HG03521 (cell line): Measurements from ENCODE around the gene HOXB8.

Experiments
- ATAC-seq: cut with Tn5 transposase; IDR thresholded peaks from one replicate; pipeline ENCODE4 v1.9.1; 2021; ENCODE audit warnings: mild to moderate bottlenecking, moderate library complexity; ENCODE audit not compliant: unreplicated experiment

HOXB8 gene

DNA sequence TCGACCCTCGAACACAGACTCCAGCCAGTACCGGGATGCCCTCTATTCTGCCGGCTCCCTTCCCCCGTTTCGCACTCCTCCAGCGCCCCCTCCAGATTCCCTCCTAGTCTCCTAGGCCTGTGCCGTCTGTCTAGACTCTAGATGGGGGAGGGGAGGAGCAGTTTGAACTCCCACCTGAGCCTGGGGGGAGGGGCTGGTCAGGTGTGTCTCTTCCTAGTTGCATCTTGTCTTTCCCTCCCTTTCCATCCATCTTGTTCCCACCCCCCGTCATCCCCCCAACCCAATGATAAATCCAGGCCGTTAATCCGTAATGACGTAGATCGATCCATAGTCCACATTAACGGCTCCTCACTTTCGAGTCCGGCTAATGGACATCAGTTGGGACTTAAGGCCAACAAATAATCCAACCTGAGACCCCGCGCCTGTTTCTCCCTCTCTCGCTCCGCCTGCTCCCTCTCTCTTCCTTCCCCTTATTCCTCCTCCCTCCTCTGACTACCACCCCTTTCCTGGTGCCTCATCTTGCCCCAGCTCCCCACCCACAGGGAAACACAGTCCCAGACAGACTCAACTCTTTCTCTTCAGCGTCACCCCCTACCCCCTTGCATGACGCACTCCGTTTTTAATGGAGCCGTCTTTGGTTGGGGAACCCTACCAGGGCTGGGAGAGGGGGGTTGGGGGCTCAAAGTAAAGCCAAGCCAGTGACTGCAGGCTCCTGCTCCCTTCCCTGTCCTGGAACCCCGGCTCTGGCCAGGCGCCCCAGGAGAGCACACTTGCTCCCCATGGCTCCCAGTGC, 18.2 kb downstream of the HOXB8 start:
- ATAC-seq, result no peak

DNA sequence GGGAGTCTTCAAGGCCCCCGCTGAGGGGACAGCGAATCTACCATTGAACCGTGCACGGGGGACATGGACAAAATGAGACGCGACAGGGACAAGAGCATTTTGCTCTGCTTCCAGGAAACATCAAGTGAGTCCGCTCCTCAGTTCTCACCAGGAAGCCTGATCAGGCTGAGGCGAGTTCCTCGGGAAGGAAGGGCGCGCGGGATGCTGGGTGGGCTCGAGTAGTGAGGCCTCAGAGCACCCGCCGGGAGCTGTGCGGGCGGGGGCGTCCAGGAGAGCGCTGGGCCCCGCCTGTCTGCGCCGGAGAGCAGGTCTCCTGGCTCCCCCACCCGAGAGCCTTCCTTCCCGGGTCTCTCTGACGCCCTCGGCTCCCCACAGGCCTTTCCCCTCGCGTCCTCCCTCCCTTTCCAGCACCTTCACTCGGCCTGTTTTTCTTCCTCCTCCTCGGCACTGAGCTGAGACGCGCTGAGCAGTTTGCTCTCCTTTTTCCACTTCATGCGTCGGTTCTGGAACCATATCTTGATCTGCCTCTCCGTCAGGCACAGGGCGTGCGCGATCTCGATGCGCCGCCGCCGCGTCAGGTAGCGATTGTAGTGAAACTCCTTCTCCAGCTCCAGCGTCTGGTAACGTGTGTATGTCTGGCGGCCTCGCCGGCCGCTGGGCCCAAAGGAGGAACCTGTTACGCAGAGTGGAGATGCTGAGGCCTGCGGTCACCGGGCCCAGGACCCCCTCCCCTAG, 18.9 kb downstream of the HOXB8 start:
- ATAC-seq, result no peak

DNA sequence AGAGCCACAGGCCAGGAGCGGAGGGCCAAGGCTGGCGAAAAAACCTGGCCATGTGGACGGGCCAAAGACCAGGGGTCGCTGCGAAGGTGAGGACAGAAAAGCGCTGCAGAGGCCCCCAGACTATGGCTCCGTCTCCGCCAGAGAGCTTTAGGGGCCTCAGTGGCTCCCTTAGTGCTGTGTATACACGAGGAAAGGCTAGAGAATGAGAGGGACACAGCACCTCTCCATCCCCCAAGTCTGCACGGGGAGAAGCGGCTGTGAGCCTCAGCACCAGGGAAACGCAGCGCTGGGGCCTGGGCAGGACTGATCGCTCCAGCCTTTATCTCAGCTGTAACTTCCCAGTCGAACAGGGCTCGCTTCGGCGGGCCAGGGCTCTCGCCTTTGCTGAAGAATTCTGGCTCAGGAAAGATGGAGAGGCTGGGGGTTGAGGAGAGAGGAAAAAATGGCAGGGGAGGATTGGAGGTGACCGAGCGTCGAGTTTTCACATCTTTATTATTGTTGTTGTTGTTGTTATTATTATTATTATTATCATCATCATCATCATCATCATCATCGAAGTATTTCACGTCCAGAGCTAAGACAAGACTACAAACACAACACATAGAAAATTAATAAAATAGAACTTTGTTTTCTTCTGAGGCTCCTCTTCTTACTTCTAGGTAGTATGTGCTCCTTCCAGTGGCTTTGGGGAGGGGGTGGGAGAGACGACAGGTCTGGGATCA, 19.7 kb downstream of the HOXB8 start:
- no peak for ATAC-seq

DNA sequence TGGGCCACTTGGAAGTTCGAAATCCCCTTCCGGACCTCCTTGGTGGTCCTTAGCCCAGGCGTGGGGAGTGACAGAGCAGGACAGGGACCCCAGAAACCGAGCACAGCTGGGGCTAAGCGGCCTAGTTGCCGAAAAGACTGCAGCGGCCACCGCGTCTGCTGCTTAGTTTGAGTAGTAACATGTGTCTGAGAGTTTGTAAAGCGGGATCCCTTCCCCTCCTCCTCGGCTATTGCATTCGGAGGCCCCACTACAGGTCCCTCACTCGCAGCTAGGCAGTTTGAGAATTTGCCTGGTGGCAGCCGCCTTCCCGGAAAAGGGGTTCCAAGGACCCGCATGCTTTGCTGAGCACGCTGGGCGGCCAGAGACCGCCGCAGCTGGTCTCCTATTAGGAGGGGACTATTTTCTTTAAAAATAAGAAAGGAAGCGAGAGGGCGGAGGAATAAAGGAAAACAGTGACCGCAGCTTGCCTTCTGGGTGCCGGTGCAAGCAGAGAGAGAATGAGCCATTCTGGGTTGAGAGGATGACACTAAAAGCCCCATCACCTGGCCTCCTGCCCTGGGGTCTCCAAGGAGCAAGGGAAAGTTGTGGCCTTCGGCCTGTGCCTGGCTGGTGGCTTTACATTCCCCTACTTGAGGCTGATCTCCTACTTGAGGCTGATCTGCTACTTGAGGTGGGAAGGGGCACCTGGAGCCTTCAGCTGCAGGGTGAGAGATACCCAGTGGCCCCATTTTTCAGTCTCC, 20.4 kb downstream of the HOXB8 start:
- no peak for ATAC-seq

DNA sequence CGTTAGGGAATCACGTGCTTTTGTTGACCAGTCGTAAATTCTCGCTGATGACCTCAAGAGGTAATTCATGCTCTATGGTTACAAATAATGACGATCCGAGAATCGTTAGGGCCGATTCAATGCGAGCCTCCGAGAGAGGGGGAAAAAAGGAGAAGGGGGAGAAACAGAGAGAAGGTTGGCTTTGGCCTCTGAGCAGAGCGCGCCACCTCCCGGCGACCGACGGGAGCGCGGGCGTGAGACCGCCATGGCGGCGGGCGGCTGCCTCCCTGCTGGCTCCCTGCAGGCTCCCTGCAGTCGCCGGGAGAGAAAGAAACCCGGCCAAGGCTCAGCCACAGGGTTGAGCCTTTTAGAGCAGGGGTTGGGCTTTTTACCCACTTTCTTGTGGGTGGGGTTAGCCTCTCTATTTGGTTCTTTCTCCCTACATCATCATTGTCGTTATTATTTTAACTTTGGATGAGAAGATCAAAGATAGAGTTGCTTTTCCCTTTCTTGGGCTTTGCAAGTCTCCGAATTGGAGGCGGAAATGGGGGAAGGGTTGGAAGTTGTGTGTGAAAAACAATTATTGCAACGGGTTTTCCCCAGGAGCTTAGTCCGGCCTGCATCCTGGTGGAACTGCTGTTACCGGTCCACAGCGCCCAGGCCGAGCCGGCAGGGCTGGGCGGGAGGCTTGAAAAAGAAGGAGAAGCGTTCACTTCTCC, 21.1 kb downstream of the HOXB8 start:
- no peak for ATAC-seq

DNA sequence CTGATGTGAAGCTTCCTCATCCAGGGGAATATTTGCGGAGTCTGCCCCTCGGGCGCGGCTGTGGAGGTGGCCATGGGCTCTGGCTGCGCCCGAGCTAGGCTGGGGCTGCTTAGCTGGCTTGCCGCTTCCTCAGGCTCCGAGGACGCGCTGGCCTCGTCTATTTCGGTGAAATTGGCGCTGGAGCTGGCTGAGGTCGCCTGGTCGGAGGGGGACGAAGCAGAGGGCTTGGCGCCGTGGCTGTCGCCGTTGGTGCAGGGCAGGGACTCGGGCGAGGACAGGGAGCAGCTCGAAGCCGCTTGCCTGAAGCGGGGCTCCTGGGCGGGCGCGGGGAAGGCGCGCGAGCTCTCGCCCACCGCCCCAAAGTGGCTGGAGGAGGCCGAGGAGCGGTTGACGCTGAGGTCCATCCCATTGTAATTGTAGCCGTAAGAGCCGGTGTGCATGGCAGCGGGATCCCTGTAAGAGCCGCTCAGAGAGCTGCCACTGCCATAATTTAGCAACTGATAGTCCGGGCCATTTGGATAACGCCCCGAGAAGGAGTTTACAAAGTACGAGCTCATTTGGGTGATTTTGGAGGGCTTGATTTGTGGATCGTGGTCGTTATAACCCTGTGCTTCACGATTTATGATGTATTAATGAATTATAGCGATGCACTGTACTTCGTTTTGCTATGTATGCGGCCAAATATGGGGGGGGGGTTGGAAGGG, 21.8 kb downstream of the HOXB8 start, which contains the start of gene HOXB5:
Gene HOXB5, minus strand, starts transcription at position 654 of the 704 bp plus-strand sequence. Its CDS starts 97 bp downstream, at position 557.
- ATAC-seq, result no peak

DNA sequence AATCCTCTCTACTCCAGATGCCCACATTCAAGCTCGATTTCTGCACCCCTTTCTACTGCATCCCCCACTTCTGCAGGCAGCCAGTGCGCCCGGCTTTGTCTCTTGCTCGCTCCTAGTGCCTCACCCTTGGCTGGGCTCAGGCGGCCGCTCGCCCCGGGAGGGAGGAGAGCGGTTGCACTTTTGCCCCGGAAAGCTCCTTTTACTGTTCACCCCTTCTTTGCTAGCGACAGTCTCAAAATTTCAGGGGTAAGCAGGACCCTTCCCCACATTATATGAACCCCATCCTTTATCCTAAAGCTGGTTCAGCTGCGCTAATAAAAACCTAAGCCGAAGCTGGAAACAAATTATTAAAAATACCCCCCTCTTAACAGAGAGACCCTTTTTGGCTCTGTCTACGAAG, 22.5 kb downstream of the HOXB8 start:
- no peak for ATAC-seq

DNA sequence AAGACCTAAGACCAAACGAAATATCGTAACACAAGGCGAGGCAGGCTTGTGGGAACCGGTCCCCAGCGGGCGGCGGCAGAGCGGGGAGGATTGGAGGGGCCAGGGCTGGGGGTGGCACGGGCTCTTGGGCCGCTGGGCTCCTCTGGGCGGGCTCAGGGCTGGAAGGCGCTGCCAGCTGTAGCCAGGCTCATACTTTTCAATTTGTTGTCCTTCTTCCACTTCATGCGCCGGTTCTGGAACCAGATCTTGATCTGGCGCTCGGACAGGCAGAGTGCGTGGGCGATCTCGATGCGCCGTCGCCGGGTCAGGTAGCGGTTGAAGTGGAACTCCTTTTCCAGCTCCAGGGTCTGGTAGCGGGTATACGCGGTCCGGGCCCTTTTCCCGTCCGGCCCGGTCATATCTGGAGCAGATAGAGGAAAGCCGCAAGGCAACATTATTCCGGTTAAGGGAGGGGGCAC, 23.0 kb downstream of the HOXB8 start:
- no peak for ATAC-seq

DNA sequence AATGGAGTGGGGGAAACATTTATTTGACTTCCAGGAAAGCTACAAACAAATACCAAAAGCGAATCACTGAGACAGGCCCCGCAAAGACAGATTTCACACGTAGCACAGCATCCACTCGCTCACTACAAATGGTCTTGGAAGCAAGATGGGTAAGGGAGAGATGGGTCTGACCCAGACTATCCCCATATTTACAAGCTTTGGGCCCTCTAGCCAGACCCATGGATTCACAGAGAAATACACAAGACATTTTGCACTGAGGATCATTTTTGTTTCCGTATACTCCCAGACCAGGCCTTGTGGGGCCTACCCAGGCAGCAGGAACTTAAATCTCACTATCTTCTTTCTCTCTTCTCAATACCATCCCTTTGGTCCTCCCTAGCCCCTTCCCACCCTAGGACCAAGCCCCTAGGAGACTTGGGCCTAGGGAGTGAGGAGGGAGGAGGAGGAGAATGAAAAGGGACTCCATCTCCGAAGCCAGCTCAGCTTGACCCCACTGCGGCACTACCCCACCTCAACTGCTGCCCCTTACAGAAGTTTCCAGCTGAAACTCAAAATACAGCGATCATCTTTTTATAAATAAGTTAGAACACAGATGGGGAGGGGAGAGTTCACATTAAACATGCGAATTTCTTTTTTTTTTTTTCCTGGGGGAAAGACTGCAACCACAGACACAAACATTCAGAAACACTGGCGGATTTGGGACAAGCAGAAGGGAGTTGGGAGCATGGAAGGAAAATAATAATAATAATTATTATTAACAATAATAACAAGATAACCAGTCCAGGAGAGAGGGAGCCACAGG, 23.6 kb downstream of the HOXB8 start:
- no peak for ATAC-seq

DNA sequence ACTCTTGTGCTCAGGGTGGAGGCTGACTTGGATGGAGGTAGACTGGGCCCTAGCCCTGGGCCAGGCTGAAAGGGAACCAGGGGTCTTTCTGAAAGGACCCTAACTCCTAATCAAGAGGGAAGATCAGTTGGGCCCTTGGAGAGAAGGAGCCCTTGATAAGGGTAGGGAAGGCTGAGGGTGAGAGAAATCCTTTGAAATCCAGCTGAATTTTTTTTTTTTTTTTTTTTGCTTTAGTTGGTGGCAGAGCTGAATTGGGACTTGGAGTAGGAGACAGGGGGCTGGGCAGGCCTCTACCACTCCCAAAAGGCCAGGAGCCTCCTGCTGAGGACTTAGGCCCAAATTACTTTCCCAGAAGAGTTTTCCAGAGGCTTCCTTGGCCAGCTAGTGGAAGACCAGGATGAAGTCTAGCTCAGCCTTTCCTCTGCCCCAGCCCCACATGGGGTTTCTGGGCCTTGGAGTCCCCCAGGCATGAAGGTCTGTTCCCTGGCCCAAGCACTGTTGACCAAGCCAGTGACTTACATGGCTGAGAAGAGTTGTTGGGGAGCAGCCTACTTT, 24.4 kb downstream of the HOXB8 start:
- no peak for ATAC-seq

DNA sequence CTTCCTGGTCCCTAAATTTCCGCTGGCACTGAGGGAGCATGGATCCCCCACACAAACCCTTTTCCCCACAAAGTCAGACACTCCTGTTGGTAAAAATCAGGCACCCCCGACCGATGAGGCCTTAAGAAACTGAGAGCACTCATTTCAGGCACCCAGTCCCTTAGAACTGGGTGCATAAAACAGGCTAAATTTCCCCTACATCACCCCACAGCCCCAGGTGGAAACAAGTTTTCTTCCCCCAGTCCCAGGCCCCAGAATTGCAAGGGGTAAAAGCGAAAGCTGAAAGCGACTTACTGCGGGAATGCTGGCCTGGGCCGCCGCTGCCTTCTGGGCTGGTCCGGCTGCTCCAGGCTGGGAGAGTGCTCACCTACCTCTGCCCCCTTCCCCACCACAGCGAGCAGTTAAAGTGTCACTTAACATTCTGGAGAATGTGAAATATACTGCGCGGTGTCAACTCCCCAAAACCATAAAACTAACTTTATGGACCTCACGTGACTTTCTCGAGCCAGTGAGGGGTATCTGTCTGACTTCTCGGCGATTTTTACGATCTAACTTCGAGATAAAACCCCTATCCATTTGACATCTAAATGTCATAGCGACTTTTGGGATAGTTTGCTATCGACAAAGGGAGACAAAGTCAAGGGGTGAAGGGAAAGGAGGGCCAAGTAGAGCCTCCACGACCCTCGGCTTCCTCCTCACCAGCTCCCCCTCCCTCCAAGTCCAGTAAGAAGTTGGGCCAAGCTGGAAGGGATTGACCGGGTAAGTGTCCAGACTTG, 25.1 kb downstream of the HOXB8 start, which contains the start of gene HOXB3:
Gene HOXB3, minus strand, starts transcription at position 411 of the 776 bp plus-strand sequence. CDS start 37,767 bp downstream, outside the sequence.
- ATAC-seq, result no peak

DNA sequence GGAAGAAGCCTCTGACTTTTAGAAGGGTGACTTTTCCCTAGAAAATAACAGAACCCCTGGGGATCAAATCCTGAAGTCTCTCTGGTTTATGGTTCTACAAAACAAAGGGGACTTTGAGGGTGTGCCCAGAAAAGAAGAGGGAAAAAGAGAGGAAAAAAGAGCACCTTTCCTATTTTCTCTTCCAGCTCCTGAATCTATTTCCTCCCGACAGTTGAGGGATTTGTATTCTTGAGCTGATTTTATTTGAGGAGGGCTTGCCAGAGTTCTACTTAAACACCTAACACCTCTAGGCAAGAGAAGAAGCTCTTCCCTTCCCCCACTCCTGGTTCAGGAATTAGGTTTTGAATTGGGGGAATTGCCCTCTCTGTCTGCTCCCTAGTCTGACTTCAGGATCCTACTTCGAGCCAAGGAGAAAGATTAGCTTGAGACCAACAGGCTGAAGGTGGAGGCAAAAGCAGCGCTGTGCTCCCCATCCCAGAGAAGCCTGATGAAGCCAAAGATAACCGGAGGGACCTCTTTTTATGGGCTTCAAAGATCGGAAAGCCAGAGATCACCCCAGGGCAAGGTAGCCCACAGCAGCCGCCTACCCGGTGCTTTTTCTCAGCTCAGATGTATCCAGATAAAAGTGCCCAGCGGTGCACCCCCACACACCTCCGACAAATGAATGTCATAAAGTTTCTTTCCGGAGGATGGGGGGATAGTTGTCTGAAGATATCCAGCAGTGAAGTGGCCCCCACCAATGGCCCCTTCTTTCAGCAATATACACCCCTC, 25.8 kb downstream of the HOXB8 start:
- ATAC-seq, result no peak

DNA sequence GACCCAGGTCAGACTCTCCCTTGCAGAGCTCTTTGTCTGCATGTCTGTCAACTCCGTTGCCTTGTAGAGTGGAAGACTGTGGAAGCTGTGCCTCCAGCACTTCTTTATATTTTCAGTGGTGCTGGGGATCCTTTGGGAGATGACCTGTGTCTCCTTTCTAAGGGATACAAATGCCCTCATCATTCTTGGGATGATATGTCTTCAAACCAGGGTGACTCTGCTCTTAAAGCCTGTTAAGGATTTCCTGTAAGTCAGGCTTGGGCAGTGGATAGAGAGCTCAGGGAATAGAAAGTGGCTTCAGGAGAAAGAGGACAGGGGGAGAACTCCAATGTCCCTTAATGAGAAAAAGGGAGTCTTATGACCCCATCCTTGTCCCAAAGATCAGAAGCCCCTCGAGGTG, 26.6 kb downstream of the HOXB8 start:
- ATAC-seq, result no peak

DNA sequence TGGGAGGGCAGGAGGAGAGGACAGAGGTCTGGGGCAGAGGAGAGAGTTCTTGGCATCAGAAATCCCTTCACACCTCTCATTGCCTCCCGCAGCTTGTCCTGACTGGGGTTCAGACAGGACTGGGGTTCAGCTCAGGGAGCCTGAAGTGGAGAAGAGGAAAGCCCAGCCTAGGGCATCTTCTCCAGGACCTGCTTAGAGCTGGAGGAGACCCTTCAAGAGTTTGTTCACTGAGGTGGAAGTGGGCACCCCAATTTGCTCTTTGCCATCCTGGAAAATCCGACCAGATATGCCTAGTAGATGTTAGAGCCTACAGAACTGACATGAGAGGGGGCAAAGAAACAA, 27.0 kb downstream of the HOXB8 start:
- no peak for ATAC-seq

DNA sequence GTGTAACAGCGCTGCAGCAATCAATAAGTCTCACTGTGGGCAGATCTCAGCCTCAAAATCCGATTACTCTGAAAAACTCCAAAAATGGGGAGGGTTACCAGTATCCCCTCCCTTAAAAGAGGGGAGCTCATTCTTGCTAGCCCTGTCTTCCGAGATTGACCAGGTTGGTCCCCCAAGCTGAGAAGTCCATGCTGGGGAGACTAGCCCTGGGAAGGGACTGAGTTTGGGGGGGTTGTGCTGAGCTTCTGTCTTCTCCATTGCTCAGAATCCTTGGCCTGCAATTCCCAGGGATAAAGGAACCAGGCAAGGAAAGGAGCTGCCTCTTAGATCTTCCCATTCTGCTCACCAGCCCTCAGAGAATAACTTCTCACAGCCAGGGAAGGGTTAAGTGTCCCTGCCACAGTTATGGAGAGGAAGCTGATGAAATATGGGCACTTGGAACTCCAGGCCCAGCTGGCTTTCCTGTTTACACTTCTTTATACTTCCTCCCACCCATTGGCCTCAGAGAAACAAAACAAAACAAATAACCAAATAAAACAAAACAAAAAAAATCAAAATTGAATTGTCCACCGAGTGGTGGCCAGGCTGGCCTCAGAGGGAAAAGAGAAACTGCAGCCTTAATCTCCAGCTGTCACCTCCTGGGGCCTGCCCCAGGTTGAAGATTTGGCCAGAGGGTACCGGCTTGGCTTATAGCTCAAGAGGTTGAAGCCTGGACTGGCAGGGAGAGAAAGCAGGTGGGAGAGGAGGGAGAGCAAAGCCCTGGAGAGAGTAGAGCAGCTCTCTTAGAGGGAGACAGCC, 27.6 kb downstream of the HOXB8 start:
- no peak for ATAC-seq
